PC-9 (cell line): ENCODE results near the gene CLTRN. TPM values are rescaled to one million over a fixed set of nuclear protein-coding genes. Genes with fewer than 3 reads are reported as not detected.
A peak's percentile ranks its signal among the peaks of the same experiment; 100 is the strongest.

Source experiments
- BruUV-seq: library from RNA; stranded (reverse); fragments of 400-500 nt; replicated peaks from 2 replicates; lab custom pipeline; 2021; lab: Mats Ljungman, UMichigan
- CTCF ChIA-PET: fragments of 300-600 bp; sonication (Branson Sonifier 250); formaldehyde crosslinking; loops from one replicate; lab custom pipeline; 2022; ENCODE audit warnings: antibody characterized with exemption; lab: Charles Lee
- POLR2A ChIA-PET: fragments of 300-600 bp; sonication (Branson Sonifier 250); formaldehyde crosslinking; loops from one replicate; lab custom pipeline; 2022; ENCODE audit warnings: antibody characterized with exemption; ENCODE audit not compliant: unreplicated experiment; lab: Charles Lee
- DNase-seq, 2 experiments: peaks; one replicate each; pipeline versions ENCODE4 v3.0.0 to v3.0.0-alpha.2; 2015 to 2022; ENCODE audit warnings: mixed read lengths in 1 of 2
- H2AFZ ChIP-seq: fragments of 200-600 bp; sonication (generic); 2 replicates; pipeline ENCODE4 v1.8.1; 2017; ENCODE audit warnings: antibody characterized with exemption
- H3F3A ChIP-seq: fragments of 200-600 bp; sonication (generic); 2 replicates; pipeline ENCODE4 v1.8.1; 2017; ENCODE audit warnings: antibody characterized with exemption, mild to moderate bottlenecking, low read depth; ENCODE audit not compliant: insufficient read depth
- H3K27ac ChIP-seq: fragments of 200-600 bp; sonication (generic); 2 replicates; pipeline ENCODE4 v1.6.1; 2016; ENCODE audit warnings: mixed run types
- H3K27me3 ChIP-seq: fragments of 200-600 bp; sonication (generic); 2 replicates; pipeline ENCODE4 v1.6.1; 2016; ENCODE audit warnings: low read depth, mixed run types; ENCODE audit not compliant: insufficient read depth
- H3K36me3 ChIP-seq: fragments of 200-600 bp; sonication (generic); 2 replicates; pipeline ENCODE4 v1.6.1; 2016; ENCODE audit warnings: low read depth, mixed run types
- H3K4me1 ChIP-seq: fragments of 200-600 bp; sonication (generic); replicated peaks from 2 replicates; pipeline ENCODE4 v1.6.1; 2016; ENCODE audit warnings: mixed run types; ENCODE audit not compliant: insufficient read depth
- H3K4me2 ChIP-seq: fragments of 200-600 bp; sonication (generic); 2 replicates; pipeline ENCODE4 v1.6.1; 2017; ENCODE audit warnings: mixed run types
- H3K4me3 ChIP-seq: fragments of 200-600 bp; sonication (generic); 2 replicates; pipeline ENCODE4 v1.6.1; 2016; ENCODE audit warnings: mixed run types
- H3K79me2 ChIP-seq: fragments of 200-600 bp; sonication (generic); 2 replicates; pipeline ENCODE4 v1.6.1; 2017; ENCODE audit warnings: low read depth, mixed run types
- H3K9me2 ChIP-seq: fragments of 200-600 bp; sonication (generic); 2 replicates; pipeline ENCODE4 v1.8.1; 2017; ENCODE audit warnings: mild to moderate bottlenecking; ENCODE audit not compliant: insufficient read depth
- H3K9me3 ChIP-seq: fragments of 200-600 bp; sonication (generic); 2 replicates; pipeline ENCODE4 v1.8.1; 2016; ENCODE audit warnings: low read depth; ENCODE audit not compliant: insufficient read depth
- H4K20me1 ChIP-seq: fragments of 200-600 bp; sonication (generic); 2 replicates; pipeline ENCODE4 v1.8.1; 2017; ENCODE audit not compliant: insufficient read depth
- EZH2 ChIP-seq: fragments of 200-600 bp; sonication (generic); IDR thresholded peaks from 2 replicates; pipeline ENCODE4 v1.8.0; 2017; ENCODE audit warnings: antibody characterized with exemption, low read depth
- intact Hi-C: fragments of 100-400 bp; cut with micrococcal nuclease; formaldehyde crosslinking; loops from one replicate; pipeline ENCODE4 v1.10.0; 2022; ENCODE audit not compliant: unreplicated experiment
- total RNA-seq: library from RNA; stranded (reverse); gene quantifications from 2 replicates; pipeline ENCODE4 v1.2.3, GENCODE V29; 2021
- TF ChIP-seq, protein P1 (sequence below): fragments of 200-600 bp; sonication (generic); conservative IDR thresholded peaks from 2 replicates; pipeline ENCODE4 v1.6.1; 2017; ENCODE audit warnings: mixed run types, antibody characterized with exemption, mild to moderate bottlenecking, moderate library complexity

Gene CLTRN
- total RNA-seq, 1 experiment from 2014 or later = 2.7 TPM

GRCh38 chrX:15605226-15605625 is 59.4 kb downstream of the CLTRN start:
- Histone ChIP-seq H3K4me2 (no peak overlapping the region), H3F3A (no peaks in the 10 kb centered on the region), H3K9me3 (no peaks in the 10 kb centered on the region), H3K27me3 (no peaks in the 10 kb centered on the region), H3K36me3 (no peaks in the 10 kb centered on the region), H3K79me2 (no peaks in the 10 kb centered on the region), H3K27ac (no peak overlapping the region), H3K4me3 (no peak overlapping the region), H4K20me1 (no peaks in the 10 kb centered on the region), H3K9me2 (no peaks in the 10 kb centered on the region), H3K4me1 (peaks cover 36% of the 10 kb centered on the region), H2AFZ (no peak overlapping the region)
- DNase-seq = no peak
- TF ChIP-seq, protein P1, sequence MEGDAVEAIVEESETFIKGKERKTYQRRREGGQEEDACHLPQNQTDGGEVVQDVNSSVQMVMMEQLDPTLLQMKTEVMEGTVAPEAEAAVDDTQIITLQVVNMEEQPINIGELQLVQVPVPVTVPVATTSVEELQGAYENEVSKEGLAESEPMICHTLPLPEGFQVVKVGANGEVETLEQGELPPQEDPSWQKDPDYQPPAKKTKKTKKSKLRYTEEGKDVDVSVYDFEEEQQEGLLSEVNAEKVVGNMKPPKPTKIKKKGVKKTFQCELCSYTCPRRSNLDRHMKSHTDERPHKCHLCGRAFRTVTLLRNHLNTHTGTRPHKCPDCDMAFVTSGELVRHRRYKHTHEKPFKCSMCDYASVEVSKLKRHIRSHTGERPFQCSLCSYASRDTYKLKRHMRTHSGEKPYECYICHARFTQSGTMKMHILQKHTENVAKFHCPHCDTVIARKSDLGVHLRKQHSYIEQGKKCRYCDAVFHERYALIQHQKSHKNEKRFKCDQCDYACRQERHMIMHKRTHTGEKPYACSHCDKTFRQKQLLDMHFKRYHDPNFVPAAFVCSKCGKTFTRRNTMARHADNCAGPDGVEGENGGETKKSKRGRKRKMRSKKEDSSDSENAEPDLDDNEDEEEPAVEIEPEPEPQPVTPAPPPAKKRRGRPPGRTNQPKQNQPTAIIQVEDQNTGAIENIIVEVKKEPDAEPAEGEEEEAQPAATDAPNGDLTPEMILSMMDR = no peak
- TF ChIP-seq EZH2 = no peak
- intact Hi-C loops = no loop called here
- ChIA-PET CTCF (no interaction called here), POLR2A (no interaction called here)
- no TSS peak for BruUV-seq

DNA sequence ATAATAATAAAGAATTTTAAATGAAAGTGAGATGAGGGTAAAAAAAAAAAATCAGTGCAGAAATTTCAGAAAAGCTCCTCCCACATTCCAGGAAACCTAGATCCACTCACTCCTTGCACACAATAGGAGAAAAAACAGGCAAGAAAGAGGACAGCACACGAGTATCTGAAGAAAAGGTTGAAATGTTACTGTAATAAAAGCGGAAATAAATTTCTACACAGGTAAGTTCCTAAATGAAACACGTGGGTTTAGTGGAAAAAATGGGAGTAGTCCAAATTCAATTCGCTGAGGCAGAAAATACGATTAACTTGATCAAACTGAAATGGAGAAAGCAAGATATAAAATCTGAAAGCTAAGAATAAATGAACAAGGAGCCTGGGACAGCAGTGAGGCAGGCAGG is 61.8 kb downstream of the CLTRN start:
- Histone ChIP-seq H3K79me2 (no peaks in the 10 kb centered on the region), H2AFZ (peak overlapping the region; percentile 59; the same call in 1 of the 2 replicates), H3K27me3 (no peaks in the 10 kb centered on the region), H3K9me2 (no peaks in the 10 kb centered on the region), H3K27ac (peak overlapping the region; percentile 69), H3K4me1 (peaks cover 60% of the 10 kb centered on the region), H3K4me3 (peak overlapping the region; percentile 40; the same call in 1 of the 2 replicates), H3K9me3 (no peaks in the 10 kb centered on the region), H3K4me2 (peak overlapping the region; percentile 76), H3F3A (no peaks in the 10 kb centered on the region), H4K20me1 (no peaks in the 10 kb centered on the region), H3K36me3 (no peaks in the 10 kb centered on the region)
- no TSS peak for BruUV-seq
- intact Hi-C loops = loop anchor here (1.0 kb wide), 1 partner anchor 17 kb away; no protein-coding TSS in a partner anchor
- ChIA-PET CTCF (no interaction called here), POLR2A (interaction anchor here (0.6 kb wide), 1 partner anchor 17 kb away, joined by 6 read pairs; no protein-coding TSS in a partner anchor)
- no peak for TF ChIP-seq EZH2
- TF ChIP-seq, protein P1 = no peak
- peak in 1 of 2 experiments; percentile 50 for DNase-seq

- Histone ChIP-seq H3K4me2 (peak overlapping the region; percentile 76), H3K36me3 (no peaks in the 10 kb centered on the region), H3K79me2 (no peaks in the 10 kb centered on the region), H3K4me1 (peaks cover 65% of the 10 kb centered on the region), H3K4me3 (0 out of 2 replicates have a peak overlapping the region, but pooled peaks have one; percentile 28), H2AFZ (peak overlapping the region; percentile 50; the same call in 1 of the 2 replicates), H3K27ac (peak overlapping the region; percentile 69), H4K20me1 (no peaks in the 10 kb centered on the region), H3K9me3 (no peaks in the 10 kb centered on the region), H3K27me3 (no peaks in the 10 kb centered on the region), H3K9me2 (no peaks in the 10 kb centered on the region), H3F3A (no peaks in the 10 kb centered on the region)
- peak; percentile 9 to 35 for DNase-seq
- CTCF ChIA-PET = no interaction called here
- intact Hi-C loops = loop anchor here (1.0 kb wide), 1 partner anchor 17 kb away; no protein-coding TSS in a partner anchor
- POLR2A ChIA-PET = interaction anchor here (0.6 kb wide), 1 partner anchor 18 kb away, joined by 6 read pairs; no protein-coding TSS in a partner anchor
- TF ChIP-seq EZH2 = no peak
- TF ChIP-seq, protein P1 = no peak
- no TSS peak for BruUV-seq
These were observed 62.7 kb downstream of the CLTRN start for GRCh38 chrX:15601932-15602331.
